Fibroblast of lung (primary cell): ENCODE results near the gene LTB. TPM values are rescaled to one million over a fixed set of nuclear protein-coding genes. Genes with fewer than 3 reads are reported as not detected.

Experiments used
- DNase-seq, 2 donors: peaks; one replicate each; pipeline versions ENCODE4 v3.0.0 to v3.0.0-alpha.2; 2010; ENCODE audit warnings: low read depth in 2 of 2
- H2AFZ ChIP-seq: 2 replicates; pipeline ENCODE4 v1.5.1; 2012; ENCODE audit warnings: low read length, control low read depth, inconsistent platforms
- H3K27ac ChIP-seq: 2 replicates; pipeline ENCODE4 v1.5.1; 2011; ENCODE audit warnings: low read length, control low read depth; ENCODE audit not compliant: insufficient read depth
- H3K27me3 ChIP-seq: 2 replicates; pipeline ENCODE4 v1.5.1; 2011; ENCODE audit warnings: mild to moderate bottlenecking, low read length; ENCODE audit not compliant: control insufficient read depth, insufficient read depth
- H3K36me3 ChIP-seq: 2 replicates; pipeline ENCODE4 v1.5.1; 2011; ENCODE audit warnings: low read length; ENCODE audit not compliant: control insufficient read depth, insufficient read depth
- H3K4me1 ChIP-seq: 2 replicates; pipeline ENCODE4 v1.5.1; 2011; ENCODE audit warnings: low read length; ENCODE audit not compliant: control insufficient read depth, insufficient read depth; ENCODE audit errors: extremely low read depth
- H3K4me2 ChIP-seq: 2 replicates; pipeline ENCODE4 v1.5.1; 2011; ENCODE audit warnings: low read length, control low read depth; ENCODE audit not compliant: insufficient read depth; ENCODE audit errors: extremely low read depth
- H3K4me3 ChIP-seq, 4 experiments: fragments of 200-600 bp in 1 of 4; sonication (generic) in 1 of 4; replicated peaks in 1 of 4; 2 replicates each; pipeline ENCODE4 v1.5.1; 2011 to 2016; ENCODE audit warnings: low read length in 4 of 4, low read depth in 3 of 4, mild to moderate bottlenecking in 3 of 4, control low read depth in 2 of 4, inconsistent platforms in 1 of 4, mixed read lengths in 1 of 4; ENCODE audit not compliant: insufficient read depth in 1 of 4; ENCODE audit errors: control extremely low read depth in 1 of 4
- H3K79me2 ChIP-seq: 2 replicates; pipeline ENCODE4 v1.5.1; 2012; ENCODE audit warnings: mild to moderate bottlenecking, low read length, inconsistent platforms; ENCODE audit not compliant: control insufficient read depth, insufficient read depth
- H3K9ac ChIP-seq: 2 replicates; pipeline ENCODE4 v1.5.1; 2011; ENCODE audit warnings: mild to moderate bottlenecking, low read length, control low read depth; ENCODE audit not compliant: insufficient read depth
- H3K9me3 ChIP-seq: 2 replicates; pipeline ENCODE4 v1.5.1; 2012; ENCODE audit warnings: low read depth, low read length; ENCODE audit not compliant: control insufficient read depth, insufficient read depth
- H4K20me1 ChIP-seq: 2 replicates; pipeline ENCODE4 v1.5.1; 2011; ENCODE audit warnings: low read length; ENCODE audit not compliant: control insufficient read depth, insufficient read depth; ENCODE audit errors: extremely low read depth
- CTCF ChIP-seq, 2 donors: IDR thresholded peaks in 1 of 2; conservative IDR thresholded peaks in 1 of 2; 1 replicate in 1 of 2; 2 replicates in 1 of 2; pipeline ENCODE4 v1.5.1; 2011 to 2012; ENCODE audit warnings: low read length in 2 of 2, control low read depth in 1 of 2, inconsistent platforms in 1 of 2, low read depth in 1 of 2, mild to moderate bottlenecking in 1 of 2
- EZH2 ChIP-seq: IDR thresholded peaks from 2 replicates; pipeline ENCODE4 v1.5.1; 2012; ENCODE audit warnings: low read length, control low read depth, mild to moderate bottlenecking; ENCODE audit errors: missing control alignments
- polyA plus RNA-seq, 2 donors: library from polyadenylated mRNA; depleted of rRNA in 1 of 2; stranded (reverse) in 1 of 2; unstranded in 1 of 2; fragments of >200 nt; gene quantifications; 2 replicates each; pipeline ENCODE4 v1.2.1, GENCODE V29; 2011 to 2012; ENCODE audit warnings: missing spikeins in 1 of 2
- total RNA-seq: library from RNA; depleted of rRNA; stranded (reverse); fragments of >200 nt; gene quantifications from 2 replicates; pipeline ENCODE4 v1.2.1, GENCODE V29; 2014

Gene LTB
- total and polyA plus RNA-seq, 2 donors (not counting 1 experiment from before 2014, with no cell fraction given), result not detected

GRCh38 chr6:31569861-31570536 is 12.2 kb downstream of the LTB start:
- Histone ChIP-seq H3K79me2 (no peaks in the 10 kb centered on the region), H3K27ac (no peak overlapping the region), H3K27me3 (peaks cover 19% of the 10 kb centered on the region), H4K20me1 (no peaks in the 10 kb centered on the region), H3K4me2 (no peak overlapping the region), H3K36me3 (no peaks in the 10 kb centered on the region), H3K9me3 (no peaks in the 10 kb centered on the region), H3K9ac (no peak overlapping the region), H3K4me1 (no peaks in the 10 kb centered on the region), H2AFZ (no peak overlapping the region), H3K4me3 (no peak overlapping the region)
- no peak for DNase-seq
- TF ChIP-seq CTCF (conservative IDR thresholded peaks at IDR 0.05 in 1 of 2, IDR thresholded peaks at IDR 0.05 in 1 of 2; ENCODE audit: low read depth in 1 of 2, low read length in 2 of 2), result no peak
- no peak for TF ChIP-seq EZH2

- TF ChIP-seq EZH2, result no peak
- TF ChIP-seq CTCF (conservative IDR thresholded peaks at IDR 0.05 in 1 of 2, IDR thresholded peaks at IDR 0.05 in 1 of 2; ENCODE audit: low read depth in 1 of 2, low read length in 2 of 2), result no peak
- Histone ChIP-seq H3K4me1 (no peaks in the 10 kb centered on the region), H3K4me2 (no peak overlapping the region), H3K27ac (no peak overlapping the region), H3K9ac (no peak overlapping the region), H3K36me3 (no peaks in the 10 kb centered on the region), H3K79me2 (no peaks in the 10 kb centered on the region), H4K20me1 (no peaks in the 10 kb centered on the region), H3K27me3 (peaks cover 12% of the 10 kb centered on the region), H2AFZ (no peak overlapping the region), H3K9me3 (no peaks in the 10 kb centered on the region), H3K4me3 (no peak overlapping the region)
- DNase-seq, result no peak
Measured at GRCh38 chr6:31568537-31568961, 13.7 kb downstream of the LTB start.

- Histone ChIP-seq H3K36me3 (no peaks in the 10 kb centered on the region), H3K9ac (no peak overlapping the region), H3K4me3 (no peak overlapping the region), H3K27me3 (peaks cover 6% of the 10 kb centered on the region), H3K27ac (no peak overlapping the region), H2AFZ (no peak overlapping the region), H3K4me2 (no peak overlapping the region), H3K4me1 (no peaks in the 10 kb centered on the region), H3K79me2 (no peaks in the 10 kb centered on the region), H3K9me3 (no peaks in the 10 kb centered on the region), H4K20me1 (no peaks in the 10 kb centered on the region)
- TF ChIP-seq EZH2 (no peak), CTCF (conservative IDR thresholded peaks at IDR 0.05 in 1 of 2, IDR thresholded peaks at IDR 0.05 in 1 of 2; ENCODE audit: low read depth in 1 of 2, low read length in 2 of 2) (no peak)
- DNase-seq, result no peak
Measured at GRCh38 chr6:31567531-31568370, 14.5 kb downstream of the LTB start.
